ENCODE measurements around the gene PTPN4.
A peak's percentile ranks its signal among the peaks of the same experiment; 100 is the strongest.

Gene PTPN4

DNA sequence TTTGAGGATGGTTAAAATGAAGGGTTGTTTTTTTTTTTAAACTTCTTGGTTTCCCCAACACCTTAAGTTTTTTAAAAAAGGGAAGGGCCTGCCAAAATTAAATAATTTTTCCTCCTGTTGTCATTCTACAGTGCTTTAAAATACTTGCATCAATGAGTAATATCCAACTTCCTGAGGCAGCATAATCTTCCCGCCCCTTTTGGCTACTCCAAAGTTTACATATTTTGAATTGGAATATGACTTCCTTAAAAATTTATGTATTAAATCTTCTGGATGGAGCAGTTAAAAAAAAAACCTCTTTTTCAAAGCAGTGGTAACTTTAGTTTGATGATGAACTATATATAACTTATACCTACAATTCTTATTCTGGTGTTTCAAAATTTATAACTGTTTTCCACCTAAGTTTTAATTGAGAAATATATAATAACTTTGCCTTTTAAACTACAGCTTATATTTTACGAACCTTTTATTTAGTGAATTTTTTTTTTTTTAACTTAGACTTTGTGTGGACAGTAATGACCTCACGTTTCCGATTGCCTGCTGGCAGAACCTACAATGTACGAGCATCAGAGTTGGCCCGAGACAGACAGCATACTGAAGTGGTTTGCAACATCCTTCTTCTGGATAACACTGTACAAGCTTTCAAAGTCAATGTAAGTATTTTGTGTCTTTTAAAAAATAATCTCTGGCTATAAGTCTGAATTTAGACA, 49.8 kb downstream of the PTPN4 start:
- no peak for DNase-seq

DNA sequence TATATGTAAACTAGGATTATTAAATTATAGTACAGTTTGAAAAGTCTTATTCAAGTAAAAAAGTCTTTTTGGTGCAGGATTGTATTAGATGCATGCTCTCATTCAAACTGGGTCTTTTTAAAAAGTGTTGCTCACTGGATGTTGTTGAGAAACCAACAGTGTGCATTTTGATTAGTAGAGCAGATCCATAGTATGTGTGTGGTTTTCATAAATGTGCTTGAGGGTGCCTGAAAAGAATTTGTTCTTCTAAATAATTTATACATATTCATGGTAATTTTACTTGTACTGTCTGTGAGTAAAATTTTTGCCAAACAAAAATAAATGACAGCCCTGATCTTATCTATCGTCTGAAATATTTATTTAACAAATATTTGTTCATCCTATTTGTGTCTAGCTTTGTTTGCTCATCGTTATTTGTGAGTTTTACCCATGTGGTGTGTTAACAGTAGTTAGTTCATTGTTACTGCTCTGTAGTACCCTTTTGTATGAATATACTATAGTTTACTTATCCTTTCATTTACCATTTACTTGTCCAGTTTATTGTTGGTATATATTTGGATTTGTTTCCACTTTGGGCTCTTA, 50.4 kb downstream of the PTPN4 start:
- DNase-seq, result no peak

GRCh38 chr2:119814216-119814615, 54.5 kb downstream of the PTPN4 start:
- no peak for DNase-seq

DNA sequence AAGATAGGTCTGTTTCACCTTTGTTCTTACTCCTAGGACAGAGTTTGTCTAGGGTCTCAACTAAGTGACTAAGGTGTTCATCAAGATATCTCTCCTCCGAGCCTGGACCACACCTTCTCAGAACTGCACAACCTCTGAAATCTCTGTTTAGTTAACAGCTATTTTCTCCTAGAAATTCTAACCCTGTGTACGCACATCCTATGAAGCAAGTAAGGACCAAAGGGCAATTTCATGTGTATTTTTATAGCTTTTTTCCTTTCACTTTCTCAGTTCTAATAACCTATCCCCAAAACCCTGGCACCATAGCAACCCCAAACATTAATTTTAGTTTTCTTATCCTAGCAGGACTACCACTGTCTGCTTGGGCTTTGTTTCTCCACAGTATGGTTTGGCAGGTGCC, 59.1 kb downstream of the PTPN4 start:
- DNase-seq, result no peak

DNA sequence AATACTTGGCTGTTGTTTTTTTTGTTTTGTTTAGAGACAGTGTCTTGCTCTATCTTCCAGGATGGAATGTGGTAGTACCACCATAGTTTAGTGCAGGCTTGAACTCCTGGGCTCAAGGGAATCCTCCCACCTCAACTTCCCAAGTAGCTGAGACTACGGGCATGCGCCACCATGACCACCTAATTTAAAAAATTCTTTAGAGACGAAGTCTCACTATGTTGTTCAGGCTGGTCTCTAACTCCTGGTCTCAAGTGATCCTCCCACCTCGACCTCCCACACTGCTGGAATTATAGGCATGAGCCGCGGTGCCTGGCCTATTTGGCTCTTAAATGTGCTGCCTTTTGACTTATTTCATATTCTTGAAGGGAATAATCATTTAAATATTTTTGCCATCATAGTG, 60.1 kb downstream of the PTPN4 start:
- DNase-seq, result no peak

GRCh38 chr2:119820275-119820674, 60.6 kb downstream of the PTPN4 start:
- DNase-seq, result no peak

DNA sequence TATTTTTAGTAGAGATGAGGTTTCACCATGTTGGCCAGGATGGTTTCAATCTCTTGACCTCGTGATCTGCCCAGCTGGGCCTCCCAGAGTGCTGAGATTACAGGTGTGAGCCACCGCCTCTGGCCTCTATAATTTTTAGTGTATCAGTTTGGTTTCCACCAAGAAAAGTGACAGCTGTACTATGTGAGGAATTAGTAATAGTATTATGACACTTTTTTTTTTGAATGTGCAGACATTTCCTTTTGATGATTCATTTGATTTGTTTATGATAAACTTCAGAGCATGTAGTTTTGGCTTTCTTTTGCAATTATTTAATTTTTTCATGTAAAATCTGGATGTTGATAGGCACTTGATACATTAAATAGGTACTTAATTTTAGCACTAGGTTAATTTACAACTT, 61.5 kb downstream of the PTPN4 start:
- DNase-seq, result no peak

- DNase-seq, result peak; percentile 18
These were observed 64.1 kb downstream of the PTPN4 start for GRCh38 chr2:119823734-119824334.

DNA sequence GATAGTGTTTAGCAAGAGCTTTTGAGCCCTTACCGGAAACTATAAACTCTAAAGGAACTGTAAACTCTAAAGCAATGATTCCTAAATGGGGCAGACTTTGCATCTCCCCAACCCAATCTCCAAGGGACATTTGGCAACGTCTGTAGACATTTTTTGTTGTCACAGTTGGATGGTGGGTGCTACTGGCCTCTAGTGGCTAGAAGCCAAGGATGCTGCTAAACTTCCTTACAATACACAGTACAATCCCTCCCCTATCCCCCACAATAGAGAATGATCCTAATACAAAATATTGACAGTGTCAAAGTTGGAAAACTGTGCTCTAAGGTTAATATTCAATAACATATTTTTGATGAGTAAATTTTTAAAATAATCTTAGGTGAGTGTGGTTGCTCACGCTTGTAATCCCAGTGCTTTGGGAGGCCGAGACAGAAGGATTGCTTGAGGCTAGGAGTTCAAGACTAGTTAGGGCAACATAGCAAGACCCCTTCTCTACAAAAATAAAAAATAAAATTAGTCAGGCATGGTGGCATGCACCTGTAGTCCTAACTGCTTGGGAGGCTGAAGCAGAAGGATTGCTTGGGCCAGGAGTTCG, 66.7 kb downstream of the PTPN4 start:
- DNase-seq, result peak; percentile 14

- no peak for DNase-seq
These were observed 68.3 kb downstream of the PTPN4 start for GRCh38 chr2:119827866-119828507.

GRCh38 chr2:119836455-119837142, 76.9 kb downstream of the PTPN4 start:
- DNase-seq, result no peak

DNA sequence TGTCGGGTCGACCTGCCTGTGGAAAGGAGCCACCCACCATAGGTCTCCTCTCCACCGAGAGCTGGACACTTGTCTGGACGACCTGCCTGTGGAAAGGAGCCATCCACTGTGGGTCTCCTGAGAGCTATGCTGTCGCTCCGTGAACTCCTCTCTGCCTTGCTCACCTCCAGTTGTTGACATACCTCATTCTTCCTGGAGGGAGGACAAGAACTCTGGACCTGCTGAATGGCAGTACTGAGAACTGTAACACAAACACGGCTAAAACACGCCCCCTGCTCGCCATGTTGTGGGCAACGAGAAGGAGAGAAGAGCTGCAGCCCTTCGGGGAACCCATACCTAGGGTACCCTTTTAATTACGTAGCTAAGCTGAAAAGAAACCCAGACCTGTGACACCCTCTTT, 77.6 kb downstream of the PTPN4 start:
- no peak for DNase-seq

DNA sequence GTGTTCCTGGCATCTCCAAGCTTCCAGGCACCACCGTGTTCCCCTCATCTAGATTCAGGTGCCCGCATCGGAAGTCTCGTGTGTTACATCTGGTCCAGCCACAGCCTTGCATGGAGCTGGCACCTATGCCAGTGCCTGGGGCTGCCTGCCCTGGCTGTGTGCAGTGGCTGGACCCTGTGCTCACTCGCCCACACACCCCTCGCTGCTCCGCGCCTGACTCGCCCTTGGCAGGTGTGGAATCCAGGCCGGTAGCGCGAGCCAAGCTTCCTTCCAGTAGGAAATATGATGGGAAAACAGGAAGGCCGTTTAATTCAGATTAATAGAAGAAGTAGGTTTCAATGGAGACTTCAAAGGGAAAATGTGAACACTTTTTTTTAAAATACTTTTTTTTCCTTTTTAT, 78.0 kb downstream of the PTPN4 start:
- DNase-seq, result no peak

GRCh38 chr2:119838179-119838578, 78.5 kb downstream of the PTPN4 start:
- DNase-seq, result no peak

GRCh38 chr2:119841550-119841949, 81.8 kb downstream of the PTPN4 start:
- DNase-seq, result no peak

GRCh38 chr2:119846021-119846420, 86.3 kb downstream of the PTPN4 start:
- no peak for DNase-seq

- DNase-seq, result no peak
These were observed 90.3 kb downstream of the PTPN4 start for GRCh38 chr2:119849838-119850565.

DNA sequence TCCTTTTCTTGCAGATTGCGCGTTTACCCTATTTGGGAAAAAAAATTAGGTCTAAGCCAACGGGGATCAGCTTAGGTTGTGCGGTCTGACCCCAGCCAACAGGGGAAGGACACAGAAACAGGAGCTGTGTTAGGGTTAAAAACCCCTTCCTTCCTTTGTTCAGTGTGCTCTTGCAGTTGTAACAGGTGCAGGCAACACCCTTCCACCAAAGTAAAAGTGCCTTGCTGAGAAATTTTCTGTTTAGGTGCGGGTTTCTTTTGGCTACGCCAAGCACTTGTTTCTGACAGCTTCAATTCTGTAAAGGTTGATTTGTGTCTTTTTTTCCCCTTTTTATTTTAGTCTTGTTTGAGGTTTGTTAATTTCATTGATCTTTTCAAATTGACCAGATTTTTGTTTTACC, 92.5 kb downstream of the PTPN4 start:
- no peak for DNase-seq

DNA sequence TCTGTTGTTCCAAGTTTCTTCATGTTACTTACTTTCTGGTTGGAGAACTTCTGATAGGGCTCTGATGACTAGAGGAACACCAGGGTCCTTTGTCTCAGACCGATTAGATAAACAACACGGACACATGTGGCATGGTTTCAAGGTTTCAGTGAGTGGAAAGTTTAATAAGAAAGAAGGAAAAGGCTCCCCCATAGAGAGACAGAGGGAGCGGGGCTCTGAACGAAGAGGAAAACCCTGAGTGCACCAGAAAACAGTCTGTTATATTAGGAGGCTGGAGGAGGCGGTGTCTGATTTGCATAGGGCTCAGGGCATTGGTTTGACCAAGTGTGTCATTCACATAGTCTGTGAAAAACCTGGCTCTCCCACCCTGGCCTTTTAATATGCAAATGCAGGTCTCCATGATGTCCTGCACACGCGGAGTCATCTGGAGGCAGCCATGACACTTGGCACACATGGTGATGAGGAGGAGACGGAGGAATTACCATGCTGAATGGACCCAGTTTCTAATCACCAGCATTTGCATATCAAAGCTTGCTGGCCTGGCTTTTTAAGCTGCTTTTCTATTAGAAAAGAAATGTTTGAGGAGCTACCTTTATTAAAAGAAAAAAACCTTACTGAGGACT, 94.2 kb downstream of the PTPN4 start:
- no peak for DNase-seq

DNA sequence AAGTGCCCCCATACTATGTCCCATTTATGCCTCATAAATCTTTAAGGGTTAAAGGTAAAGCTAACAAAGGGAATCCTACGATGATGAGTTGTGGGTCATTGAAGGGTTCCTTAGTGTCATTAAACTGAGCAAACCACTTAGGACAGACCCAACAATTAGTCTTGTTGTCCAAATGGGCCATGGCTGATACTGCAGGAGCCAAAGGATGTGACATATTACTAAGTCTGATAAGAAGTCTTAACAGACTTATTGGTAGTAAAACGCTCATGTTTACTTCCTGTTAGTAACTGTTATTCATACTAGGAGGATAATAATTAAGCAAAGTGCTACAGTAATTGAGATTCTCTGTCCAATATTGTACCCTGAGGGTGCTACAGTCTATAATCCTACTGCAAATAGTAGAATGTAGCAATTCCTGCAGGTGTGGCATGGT, 96.8 kb downstream of the PTPN4 start:
- DNase-seq, result no peak

- no peak for DNase-seq
These were observed 98.0 kb downstream of the PTPN4 start for GRCh38 chr2:119857742-119858141.

DNA sequence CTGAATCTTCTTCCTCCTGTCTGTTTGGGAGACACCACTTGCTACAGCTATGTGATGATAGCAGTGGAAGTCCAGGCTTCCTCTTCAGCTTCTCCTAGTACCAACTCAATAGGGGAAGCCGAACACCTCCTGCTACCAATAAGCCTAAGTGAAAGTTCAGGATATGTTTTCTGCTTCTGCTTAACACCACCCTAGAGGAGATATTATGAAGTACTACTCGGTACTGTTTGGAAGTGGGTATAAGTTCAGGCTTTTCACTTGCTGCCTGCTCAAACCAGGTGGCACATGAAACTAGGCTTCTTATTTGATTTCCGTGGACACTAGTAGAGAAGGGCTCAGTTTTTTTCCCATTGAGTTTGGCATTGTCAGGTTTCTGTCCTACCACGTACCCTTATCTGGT, 99.8 kb downstream of the PTPN4 start:
- no peak for DNase-seq

All from NCI-H1694 (cell line).